UCSD-AML1 (cell line): ENCODE results near the gene TRMT44.
"Not testable (repeated sequence)": the region's sequence is repeated elsewhere in the genome, so short reads cannot be mapped to it uniquely, and the experiment has no call there.

Experiments
- DNase-seq: peaks from one replicate; lab custom pipeline; 2025; ENCODE audit not compliant: unreplicated experiment; lab: John Stamatoyannopoulos, UW

The TRMT44 gene

GRCh38 chr4:8508740-8509139 is 68.2 kb downstream of the TRMT44 start:
- no peak for DNase-seq

DNA sequence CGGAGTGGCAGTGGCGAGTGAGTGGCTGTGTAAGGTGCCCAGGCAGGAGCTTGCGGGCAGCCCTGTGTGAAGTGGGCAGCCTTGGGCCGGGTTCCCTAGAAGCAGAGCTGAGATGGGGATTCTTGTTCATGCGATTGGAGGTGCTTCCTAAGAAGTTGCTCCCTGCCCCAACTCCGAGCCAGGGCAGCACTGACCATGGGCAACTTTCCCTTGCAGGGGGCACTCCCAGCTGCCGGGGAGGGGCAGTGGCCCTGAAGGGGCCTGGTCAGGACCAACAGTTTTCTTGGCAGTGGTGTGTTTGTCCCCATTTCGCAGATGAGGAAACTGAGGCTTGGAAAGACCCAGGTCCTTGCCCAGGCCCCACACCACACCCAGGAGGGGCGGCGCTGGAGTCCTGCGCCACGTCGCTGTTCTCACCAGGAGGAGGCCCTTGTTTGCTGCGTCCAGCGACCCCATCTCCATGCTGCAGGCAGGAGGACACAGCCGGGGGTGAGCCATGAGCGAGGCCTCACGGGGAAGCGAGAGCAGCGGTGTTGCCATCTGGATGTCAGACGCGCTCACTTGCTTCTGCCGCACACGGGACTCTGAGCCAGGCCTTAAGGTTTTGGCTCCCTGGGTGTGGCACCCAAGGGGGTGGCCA is 68.9 kb downstream of the TRMT44 start:
- no peak for DNase-seq

- DNase-seq, result no peak
Measured at GRCh38 chr4:8510191-8510590, 69.6 kb downstream of the TRMT44 start.

- no peak for DNase-seq
Measured at GRCh38 chr4:8510611-8511285, 70.2 kb downstream of the TRMT44 start.

DNA sequence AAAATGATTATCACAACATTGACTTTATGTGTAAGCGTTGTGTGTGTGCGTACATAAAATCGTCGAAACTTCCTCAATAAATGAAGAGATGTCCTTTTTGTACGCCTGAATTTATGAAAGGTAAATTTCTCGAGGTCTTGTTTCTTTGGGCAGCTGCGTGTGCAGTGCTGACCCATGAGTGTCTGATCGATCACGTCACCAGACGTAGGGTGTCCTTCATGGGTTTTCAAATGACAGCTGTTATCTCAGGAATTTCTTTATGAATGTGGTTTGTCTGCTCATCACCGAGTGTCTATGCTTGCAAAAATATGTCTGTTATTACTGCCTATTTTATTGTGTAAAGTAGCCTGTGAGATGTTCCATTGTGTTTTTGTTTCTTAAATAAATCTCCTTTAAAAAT is 71.9 kb downstream of the TRMT44 start:
- no peak for DNase-seq

DNA sequence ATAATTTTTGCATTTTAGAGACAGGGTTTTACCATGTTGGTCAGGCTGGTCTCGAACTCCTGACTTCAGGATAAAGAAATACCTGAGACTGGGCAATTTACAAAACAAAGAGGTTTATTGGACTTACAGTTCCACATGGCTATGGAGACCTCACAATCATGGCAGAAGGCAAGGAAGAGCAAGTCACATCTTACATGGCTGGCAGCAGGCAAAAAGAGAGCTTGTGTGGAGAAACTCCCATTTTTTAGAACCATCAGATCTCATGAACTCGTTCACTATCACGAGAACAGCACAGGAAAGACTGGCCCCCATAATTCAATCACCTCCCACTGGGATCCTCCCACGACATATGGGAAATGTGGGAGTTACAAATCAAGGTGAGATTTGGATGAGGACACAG is 72.5 kb downstream of the TRMT44 start:
- not testable (repeated sequence) for DNase-seq

DNA sequence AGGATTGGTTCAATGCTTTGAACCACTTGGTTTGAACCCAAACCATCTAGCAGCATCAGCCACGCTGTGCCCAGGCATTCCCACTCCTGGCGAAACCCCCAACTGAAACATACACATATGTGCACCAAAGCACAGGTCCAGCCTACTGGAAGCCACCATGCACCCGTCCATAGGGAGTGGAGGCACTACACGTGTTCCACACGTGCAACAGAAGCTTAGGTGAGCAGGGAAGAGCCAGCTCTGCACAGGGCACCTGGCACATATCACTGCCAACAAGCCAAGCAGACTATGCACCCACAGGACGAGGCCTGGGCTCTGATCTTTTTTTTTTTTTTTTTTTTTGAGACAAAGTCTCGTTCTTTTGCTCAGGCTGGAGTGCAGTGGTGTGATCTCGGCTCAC is 73.4 kb downstream of the TRMT44 start:
- DNase-seq, result no peak

DNA sequence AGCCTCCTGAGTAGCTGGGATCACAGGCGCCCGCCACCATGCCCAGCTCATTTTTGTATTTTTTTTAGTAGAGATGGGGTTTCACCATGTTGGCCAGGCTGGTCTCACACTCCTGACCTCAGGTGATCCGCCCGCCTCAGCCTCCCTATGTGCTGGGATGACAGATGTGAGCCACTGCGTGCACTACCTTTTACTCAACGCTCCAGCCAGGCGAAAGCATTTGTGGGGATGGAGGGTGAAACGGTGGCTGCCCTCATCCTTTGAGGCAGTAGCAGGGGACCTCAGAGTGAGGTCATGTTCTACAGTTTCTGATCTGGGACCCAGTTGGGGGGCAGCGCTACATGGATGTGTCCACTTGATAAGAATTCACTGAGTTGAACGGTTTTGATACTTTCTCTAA is 73.8 kb downstream of the TRMT44 start:
- DNase-seq, result no peak

- DNase-seq, result no peak
Measured at GRCh38 chr4:8515316-8516060, 74.9 kb downstream of the TRMT44 start.

- DNase-seq, result no peak
Measured at GRCh38 chr4:8516061-8516573, 75.5 kb downstream of the TRMT44 start.

- no peak for DNase-seq
Measured at GRCh38 chr4:8516996-8517550, 76.5 kb downstream of the TRMT44 start.

DNA sequence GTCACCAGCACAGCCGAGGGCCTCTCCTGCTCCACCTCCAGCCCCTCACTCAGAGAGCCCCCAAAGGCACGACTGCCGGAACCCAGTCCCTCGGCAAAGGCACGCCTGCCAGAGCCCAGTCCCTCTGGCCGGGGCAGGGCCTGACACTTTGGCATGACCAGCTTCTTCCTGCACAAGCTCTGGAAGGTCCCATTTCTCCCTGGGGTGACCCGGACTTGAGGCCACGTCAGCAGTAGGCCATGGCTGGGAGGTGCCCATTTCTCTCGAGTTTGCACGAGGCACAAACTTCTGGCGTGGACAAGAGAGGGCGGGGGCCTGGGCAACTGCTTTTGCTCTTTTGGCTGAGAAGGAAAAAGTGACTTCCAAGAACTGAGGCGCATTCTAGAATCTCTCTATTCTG is 77.4 kb downstream of the TRMT44 start:
- DNase-seq, result no peak

DNA sequence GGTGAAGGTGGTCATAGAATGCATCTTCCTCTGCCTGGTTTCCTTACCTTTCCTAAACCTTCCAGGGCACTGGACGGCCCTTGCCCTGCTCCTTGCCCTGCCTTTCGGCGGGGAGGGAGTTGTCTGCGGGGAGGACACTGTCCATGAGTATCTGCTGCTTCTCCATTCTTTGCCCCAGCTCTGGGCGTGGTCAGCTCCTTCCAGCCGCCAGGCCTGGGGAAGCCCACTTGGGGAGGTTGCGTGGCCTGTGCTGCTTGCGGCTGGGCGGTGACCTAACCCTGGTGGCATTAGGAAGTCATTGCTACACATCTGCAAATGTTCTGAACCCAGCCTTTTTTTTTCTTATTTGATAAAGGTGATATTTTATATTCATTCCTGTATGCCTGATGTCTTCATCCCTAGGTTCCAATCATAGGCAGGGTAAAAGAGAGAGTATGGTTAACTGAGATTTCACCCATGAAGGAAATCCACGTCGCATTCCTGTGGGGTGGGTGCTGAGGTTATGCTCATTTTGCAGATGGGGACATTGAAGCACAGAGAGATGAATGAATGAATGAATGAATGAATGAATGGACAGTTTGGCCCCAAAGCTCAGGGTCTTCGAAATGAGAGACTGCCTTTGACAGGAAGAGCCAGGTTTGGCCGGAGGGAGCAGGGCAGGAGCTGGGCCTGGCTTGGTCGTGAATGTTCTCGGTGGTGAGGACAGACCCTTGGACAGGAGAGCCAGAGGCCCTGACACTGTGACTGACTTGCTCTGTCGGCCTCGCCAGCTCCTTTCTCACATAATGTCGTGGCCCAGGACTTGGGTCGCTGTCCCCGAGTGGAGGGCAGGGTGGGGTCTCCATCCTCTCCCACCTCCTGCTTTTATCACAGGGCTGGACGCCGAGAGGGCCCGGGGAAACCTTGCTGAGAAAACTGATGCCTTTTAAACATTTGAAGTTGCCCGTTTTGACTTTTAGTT is 81.9 kb downstream of the TRMT44 start:
- no peak for DNase-seq

GRCh38 chr4:8523175-8523574 is 82.6 kb downstream of the TRMT44 start:
- no peak for DNase-seq

DNA sequence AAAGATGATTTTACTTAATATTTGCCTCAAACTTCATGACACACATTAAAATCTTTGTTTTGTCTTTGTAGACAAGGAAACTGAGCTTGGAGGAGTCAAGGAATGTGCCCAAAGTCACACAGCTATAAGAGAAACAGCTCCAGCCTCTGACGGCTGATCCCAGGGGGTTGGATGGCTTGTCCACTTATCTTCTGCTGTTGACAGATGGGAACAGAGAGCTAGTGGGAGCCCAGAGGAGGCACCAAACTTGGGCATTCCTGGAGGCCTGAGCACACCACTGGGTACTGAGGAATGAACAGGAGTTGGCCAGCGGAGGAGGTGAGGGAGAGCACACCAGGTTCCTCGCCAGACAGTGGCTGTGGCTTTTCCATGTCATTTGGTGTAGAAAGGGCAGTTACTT is 83.2 kb downstream of the TRMT44 start:
- DNase-seq, result no peak

- DNase-seq, result no peak
Measured at GRCh38 chr4:8524595-8525382, 84.2 kb downstream of the TRMT44 start.

DNA sequence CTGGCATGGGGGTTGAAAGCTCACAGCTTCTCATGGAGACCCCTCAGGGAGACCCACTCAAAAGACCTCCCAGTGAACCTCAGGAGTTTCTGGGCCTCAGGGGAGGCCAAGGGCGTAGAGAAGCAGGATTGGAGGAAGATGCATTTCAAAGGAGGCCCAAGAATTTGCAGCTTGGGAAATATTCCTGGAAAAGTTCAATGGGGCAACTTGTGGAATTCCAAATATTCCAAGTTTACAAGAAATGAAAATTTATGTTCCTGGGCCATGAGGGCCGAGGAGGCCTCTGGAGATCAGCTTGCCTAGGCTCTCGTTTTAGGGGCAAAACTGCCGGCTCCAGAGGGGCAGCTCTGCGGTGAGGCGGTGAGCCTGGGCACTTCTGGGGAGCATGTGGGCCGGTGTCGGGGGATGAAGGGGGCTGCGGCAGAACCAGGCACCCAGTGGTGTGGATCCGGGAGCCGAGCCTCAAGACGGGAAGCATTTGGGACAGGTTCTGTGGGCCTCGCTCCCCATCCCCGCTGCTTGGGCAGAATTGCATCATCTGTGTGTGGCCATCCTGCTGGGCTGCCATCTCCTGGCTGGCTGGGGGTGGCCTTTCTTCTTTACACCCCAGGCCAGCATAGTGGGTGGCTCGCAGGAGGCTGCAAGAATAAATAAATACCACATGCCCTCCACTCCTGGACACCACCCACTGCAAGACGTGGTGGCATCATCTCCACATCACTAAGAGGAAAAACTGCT is 85.0 kb downstream of the TRMT44 start:
- DNase-seq, result no peak
